Stimulated activated CD8-positive, alpha-beta memory T cell treated with anti-CD3 and anti-CD28 coated beads, Interleukin-12 subunit alpha, Interleukin-12 subunit beta, amount 100 ng/mL, for 4 hours (primary cell): Measurements from ENCODE around the gene TREML2.

Source experiments
- DNase-seq: peaks from one replicate; pipeline ENCODE4 v3.0.0-alpha.2; 2020; ENCODE audit warnings: low read depth

TREML2 gene

DNA sequence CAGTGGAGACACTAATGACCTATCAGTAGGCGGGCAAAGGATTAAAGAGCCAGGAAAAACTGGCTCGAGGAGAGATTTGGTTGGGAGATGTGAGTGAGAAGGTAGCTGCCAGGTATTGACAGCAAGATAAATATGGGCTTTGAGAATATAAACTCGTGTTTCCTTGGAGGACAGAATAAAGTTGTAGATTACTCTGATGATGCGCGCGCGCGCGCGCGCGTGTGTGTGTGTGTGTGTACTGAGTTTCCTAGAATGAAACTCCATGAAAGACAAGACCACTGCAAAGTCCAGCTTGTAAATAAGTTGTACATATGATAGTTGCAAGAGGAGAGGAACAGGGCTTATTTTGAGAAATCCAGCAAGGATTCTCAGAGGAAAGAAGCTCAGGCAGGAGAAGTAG lies 24.8 kb downstream of the TREML2 start:
- DNase-seq, result no peak

DNA sequence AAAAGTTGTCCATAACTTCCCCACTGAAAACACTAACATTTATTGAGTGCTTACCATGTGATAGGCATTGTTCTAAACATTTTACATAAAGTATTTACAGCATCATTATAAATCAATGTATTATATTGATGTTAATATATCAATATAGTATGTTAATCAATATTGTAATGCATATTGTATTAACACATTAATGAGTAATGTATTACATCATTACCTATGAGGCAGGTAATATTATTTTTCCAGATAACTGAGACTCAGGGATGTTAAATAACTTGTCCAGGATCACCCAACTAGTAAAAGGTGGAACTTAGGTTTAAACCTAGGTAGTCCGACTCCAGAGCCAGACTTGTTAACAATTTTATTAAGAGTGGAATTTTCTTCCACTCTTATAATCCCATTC lies 25.9 kb downstream of the TREML2 start:
- DNase-seq, result no peak

DNA sequence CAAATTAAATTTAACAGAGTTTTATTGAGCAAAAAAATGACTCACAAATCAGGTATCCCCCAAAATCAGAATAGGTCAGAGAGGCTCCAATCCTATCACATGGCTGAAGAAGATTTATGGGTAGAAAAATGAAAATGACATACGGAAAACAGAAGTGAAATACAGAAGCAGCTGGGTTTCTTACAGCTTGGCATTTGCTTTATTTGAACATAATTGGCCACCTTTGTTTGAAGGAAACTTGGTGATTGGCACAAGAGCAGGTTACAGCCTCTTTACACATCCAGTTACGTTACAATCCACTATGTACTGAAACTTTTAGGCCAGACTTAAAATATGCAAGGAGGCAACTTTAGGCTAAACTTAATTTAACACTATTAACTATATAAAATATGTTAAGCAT lies 26.3 kb downstream of the TREML2 start:
- DNase-seq, result no peak

GRCh38 chr6:41171908-41172307 lies 29.0 kb downstream of the TREML2 start:
- DNase-seq, result no peak

- no peak for DNase-seq
Measured at GRCh38 chr6:41170547-41171160, 30.3 kb downstream of the TREML2 start.

DNA sequence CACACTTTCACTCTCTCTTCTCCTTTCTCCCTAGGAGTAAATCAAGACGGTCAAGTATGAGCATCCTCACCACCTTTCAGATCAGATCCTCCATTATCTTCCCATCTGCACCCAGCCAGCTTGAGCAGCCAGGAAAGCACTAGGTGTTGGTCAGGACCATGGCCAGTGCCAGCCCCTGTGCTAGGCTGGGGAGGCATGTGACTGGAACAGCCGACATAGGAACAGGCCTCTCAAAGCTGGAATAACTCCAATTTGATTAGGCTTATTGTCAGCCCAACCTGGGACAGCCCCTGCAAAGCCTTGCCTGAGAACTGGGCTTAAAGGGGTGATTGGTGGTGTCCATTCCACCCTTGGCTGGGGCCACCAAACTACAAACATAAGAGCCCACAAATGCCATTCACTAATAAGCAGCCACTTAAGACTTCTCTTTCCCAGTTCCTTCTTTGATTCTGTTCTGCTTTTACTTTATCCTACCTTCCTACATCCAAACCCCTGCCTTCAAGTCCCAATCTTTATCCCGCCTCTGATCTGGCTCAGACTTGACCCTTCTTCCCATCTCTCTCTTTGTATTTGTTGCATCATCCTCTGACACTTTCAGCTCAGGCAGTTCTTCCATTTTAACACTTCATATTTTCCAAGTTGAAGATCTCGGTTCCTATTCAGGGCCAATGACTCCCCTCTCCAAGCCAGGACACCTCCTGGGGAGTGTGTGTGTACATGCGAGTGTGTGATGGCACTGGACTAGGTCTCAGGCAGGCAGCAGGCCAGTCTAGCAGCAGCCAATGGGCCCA lies 33.6 kb downstream of the TREML2 start:
- DNase-seq, result no peak

DNA sequence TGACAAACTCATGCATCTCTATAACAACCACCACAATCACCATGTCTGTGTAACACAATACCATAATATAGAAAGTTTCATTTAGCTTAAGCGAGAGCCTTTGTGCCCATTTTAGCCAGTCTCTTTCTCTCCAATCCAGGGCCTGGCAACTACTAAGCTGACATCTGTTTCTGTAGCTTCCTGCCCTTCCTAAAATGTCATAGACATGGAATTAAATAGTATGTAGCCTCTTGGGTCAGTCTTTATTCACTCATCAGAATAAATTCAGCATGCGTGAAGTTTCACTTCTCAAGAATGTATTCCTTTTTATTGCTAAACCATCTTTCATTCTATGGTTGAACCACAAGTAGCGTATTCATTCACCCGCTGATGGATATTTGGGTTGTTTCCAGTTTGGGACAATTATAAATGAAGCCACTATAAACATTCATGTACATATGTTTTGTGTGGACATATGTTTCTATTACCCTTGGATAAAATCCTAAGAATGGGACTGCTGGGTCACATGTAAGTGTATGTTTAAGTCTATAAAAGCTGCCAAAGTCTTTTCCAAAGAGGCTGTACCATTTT lies 36.3 kb downstream of the TREML2 start:
- no peak for DNase-seq

DNA sequence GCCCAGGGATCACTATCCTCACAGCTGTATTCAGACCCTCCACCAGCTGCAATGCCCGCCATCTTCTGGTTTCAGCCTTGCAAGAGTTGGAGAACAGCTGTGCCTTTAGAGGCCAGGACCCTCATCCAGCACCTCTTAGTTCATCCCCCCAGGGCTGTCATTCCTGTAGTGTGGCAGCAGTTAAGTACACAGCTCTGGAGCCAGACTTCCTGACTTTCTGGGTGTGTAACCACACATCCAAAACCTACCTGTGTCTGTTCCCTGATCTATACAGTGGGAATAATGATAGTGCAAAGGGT lies 37.6 kb downstream of the TREML2 start:
- no peak for DNase-seq

DNA sequence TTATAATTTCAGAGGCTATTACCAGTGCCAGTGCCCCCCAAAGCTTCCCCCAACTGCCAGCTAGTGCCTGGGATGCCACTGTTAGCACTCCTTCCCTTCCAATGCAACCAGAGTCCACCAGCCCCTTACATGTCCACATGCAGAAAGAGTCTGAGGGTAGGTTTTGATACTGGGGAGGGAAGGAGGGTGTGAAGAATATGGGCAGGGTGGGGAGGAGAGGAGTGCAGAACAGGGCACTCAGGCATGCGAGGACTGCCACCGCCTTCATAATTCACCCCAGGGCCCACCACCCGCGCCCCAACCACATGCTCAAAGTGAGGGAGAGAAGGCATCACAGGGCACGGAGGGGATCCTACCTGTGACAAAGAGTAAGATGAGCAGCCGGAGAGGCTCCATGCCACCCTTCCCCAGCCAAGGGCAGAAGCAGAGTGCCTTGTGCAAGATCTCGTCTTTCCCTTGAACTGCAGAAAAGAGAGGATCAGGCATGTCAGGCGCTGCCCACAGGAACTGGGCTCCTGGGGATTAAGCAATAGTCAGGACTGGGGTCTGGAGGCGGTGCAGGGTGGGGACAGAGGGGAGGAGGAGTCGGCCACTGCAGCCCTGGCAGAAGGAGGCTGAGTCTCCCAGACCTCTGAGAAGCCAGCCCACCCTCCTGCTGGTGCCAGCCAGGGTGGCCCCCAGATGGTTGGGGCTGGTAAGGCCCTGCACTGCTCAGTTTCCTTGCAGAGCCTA lies 38.1 kb downstream of the TREML2 start, which contains the start of gene TREM2:
Gene TREM2, minus strand, starts transcription at position 430 of the 732 bp plus-strand sequence. Its CDS starts 34 bp downstream, at position 396.
- no peak for DNase-seq

DNA sequence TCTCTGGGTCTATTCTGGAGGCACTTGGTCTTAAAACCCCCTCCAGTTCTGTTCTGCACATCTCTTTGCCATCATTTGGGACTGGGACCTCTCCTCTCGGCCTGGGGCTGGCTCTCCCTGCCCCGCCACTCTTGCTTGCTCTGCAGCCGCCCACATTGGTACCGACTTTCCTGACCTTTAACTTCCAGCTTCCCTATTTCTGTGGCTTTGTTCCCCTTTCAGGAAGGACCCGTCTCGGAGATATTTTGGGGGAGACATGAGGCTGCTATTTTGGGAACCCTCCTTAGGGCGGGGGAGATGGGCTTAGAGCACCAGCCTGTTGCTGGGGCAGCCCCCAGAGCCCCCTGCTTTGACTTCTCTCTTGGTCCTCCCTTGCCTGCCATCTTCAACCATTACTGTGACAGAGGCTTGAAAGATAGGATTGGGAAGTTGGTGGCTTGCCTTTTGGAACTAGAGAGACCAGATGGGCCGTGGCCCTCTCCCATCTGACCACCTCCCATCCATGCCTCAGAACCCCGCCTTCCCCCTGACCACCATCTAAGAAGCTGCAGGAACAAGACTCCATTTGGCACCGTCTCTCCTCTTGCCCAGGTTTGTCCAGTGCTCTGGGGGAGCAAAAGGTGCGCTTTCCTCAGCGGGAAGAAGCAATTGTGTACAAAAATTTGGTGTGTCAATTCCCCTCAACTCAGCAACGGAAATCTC lies 38.9 kb downstream of the TREML2 start:
- DNase-seq, result no peak

DNA sequence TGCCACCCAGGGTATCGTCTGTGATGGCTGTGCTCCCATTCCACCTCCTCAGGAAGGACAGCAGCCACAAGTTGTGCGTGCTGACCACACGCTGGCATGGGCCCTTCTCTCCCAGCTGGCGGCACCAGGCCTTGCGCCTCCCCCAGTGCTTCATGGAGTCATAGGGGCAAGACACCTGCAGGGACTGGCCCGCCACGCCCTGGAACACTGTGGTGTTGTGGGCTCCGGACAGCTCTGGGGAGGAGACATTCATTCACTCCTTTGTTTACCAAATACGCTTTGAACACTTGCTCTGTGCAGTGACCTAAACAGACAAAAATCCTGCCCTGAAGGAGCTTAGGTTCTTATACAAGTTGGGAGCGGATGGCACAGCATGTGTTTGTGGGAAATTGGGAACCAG lies 39.6 kb downstream of the TREML2 start:
- DNase-seq, result no peak

- no peak for DNase-seq
Measured at GRCh38 chr6:41160933-41161332, 40.0 kb downstream of the TREML2 start.

GRCh38 chr6:41159415-41160082 lies 41.4 kb downstream of the TREML2 start:
- no peak for DNase-seq

DNA sequence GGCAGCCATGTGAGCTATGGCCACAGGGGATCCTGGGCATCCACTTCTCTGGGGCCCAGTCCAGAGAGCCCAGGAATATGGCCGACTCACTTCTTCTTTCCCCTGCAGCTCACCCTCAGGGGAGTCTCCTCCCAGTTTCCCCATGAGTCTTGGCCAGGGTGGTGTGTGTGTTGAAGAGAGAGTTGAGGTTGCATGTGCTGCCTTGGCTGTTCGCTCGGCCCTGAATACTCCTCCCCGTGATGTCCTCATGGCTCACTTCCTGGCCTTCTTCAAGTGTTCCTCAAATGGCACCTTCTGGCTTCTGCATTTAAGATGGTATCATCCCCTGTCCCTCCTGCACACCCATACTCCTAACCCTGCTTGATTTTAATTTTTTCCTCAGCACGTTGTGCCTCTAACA lies 43.6 kb downstream of the TREML2 start:
- DNase-seq, result no peak

DNA sequence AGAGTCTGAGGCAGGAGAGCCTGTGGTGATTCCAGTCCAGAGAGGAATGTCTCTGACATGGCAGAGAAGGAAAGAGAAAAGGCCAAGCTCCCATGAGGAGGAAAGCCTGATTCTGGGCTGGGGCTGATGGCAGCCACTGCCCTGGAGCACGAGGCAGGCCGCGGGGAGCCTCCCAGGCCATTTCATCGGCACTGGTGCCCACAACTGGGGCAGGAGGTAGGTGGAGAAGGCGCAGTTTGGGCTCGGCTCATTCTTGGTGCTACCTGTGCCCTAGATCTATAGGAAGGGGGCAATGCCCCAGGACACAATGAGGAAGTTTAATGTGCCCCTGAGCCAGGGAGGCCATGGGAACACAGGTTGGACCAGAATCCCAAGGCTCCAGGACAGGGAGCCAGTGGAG lies 44.2 kb downstream of the TREML2 start:
- no peak for DNase-seq

- DNase-seq, result no peak
Measured at GRCh38 chr6:41156001-41156400, 44.9 kb downstream of the TREML2 start.

DNA sequence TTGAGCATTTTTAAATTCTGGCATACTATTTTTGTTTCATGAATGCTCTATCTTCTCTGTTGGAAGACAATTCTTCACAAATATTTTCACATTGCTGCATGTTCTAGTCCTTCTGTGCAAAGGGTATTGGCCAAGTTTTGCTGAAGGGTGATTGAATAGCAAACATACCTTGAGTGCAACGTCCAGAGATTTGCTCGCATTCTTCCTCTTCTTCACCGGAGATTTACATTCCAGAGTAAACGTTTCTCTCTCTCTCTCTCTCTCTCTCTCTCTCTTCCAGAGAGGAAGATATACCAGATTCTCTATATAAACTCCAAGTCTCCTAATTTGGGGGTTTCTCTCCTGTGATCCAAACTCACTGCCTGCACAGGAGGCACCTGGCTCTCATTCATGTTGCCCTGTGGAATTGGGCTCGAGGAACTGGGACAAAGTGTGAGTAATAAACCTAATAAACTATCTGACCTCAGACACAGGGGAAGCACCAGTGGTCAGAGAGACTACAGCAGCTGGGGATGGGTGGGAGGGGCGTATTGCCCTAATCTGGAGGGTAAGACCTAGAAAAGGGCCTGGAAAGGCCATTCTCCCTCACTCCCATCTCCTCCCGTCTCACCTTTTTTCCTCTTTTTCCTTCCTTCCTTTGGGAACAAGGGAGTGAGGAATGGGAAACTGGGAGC lies 45.7 kb downstream of the TREML2 start:
- no peak for DNase-seq

DNA sequence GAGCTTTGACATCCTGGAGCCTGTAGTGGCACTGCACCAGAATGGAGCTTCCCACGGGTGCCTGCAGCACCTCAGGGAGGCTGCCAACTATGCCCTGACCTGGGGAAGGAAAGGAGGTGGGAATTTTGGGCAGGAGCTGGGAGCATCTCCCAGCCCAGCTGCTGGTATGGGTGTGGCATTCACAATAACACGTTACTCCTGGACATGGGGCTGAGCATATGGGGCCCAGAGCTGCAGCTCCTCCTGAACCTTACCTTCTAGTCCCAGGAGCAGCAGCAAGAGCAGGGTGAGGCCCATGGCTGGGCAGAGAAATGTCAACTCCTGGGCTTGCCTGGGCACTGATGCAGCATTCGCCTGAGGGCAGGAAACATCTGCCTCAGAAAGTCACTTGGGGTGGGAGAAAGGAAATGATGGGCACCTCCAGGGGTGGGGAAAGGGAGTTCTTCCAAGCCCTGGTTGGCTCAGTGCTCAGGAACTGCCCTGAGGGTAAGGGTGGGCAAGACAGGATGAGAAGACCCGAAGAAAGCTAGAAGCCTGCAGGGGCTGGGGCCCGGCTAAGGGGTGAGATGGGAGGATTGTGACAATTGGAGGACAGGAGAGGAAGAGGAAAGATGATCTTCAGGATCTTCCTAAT lies 46.8 kb downstream of the TREML2 start, which contains the start of gene TREML1:
Gene TREML1, minus strand, starts transcription at position 356 of the 634 bp plus-strand sequence. Its CDS starts 59 bp downstream, at position 297.
- no peak for DNase-seq

DNA sequence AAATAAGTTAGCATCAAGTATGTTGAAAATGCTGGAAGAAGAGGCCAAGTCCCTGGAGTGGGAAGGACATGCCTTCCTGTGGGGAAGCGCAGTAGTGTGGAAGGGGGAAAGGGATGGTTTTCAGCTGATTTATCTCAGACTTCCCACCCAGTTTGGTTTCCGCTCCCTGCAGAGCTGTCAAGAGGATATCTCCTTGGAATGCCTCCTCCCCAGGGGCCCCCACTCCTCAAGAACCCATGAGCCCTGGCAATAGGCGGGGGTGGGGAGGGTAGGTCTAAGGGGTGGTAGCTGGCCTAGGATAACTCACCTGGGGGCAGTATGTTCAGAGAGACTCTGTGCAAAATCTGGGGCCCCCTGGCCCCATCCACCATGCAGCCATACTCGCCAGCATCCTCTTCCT lies 47.5 kb downstream of the TREML2 start:
- no peak for DNase-seq

- no peak for DNase-seq
Measured at GRCh38 chr6:41150671-41151070, 50.3 kb downstream of the TREML2 start.

- DNase-seq, result no peak
Measured at GRCh38 chr6:41147917-41148316, 53.0 kb downstream of the TREML2 start.
